DOHH2 (cell line): ENCODE data around the gene GALNT2.

Experiments used
- H3F3A ChIP-seq: fragments of 200-600 bp; sonication (generic), shearing (Covaris generic); 2 replicates; pipeline ENCODE4 v1.6.0; 2016; ENCODE audit warnings: antibody characterized with exemption, mild to moderate bottlenecking; ENCODE audit not compliant: control insufficient read depth, insufficient read depth
- H3K27ac ChIP-seq: fragments of 200-600 bp; sonication (generic); 2 replicates; pipeline ENCODE4 v1.5.1; 2014; ENCODE audit warnings: low read depth, mild to moderate bottlenecking, low read length, moderate library complexity
- H3K27me3 ChIP-seq: fragments of 200-600 bp; sonication (generic); 2 replicates; pipeline ENCODE4 v1.6.1; 2014; ENCODE audit warnings: mild to moderate bottlenecking, low read length, mixed read lengths; ENCODE audit not compliant: control insufficient read depth
- H3K36me3 ChIP-seq: fragments of 200-600 bp; sonication (generic); 2 replicates; pipeline ENCODE4 v1.6.1; 2014; ENCODE audit warnings: mild to moderate bottlenecking, low read length, moderate library complexity, mixed read lengths; ENCODE audit not compliant: control insufficient read depth
- H3K4me1 ChIP-seq: fragments of 200-600 bp; sonication (generic); 2 replicates; pipeline ENCODE4 v1.6.1; 2014; ENCODE audit warnings: mild to moderate bottlenecking, low read length, mixed read lengths; ENCODE audit not compliant: control insufficient read depth
- H3K4me2 ChIP-seq: fragments of 200-600 bp; sonication (generic); 2 replicates; pipeline ENCODE4 v1.6.0; 2014; ENCODE audit warnings: mild to moderate bottlenecking, low read length, moderate library complexity
- H3K4me3 ChIP-seq: fragments of 200-600 bp; sonication (generic); 2 replicates; pipeline ENCODE4 v1.5.1; 2014; ENCODE audit warnings: mild to moderate bottlenecking, low read length, mixed read lengths
- H3K79me2 ChIP-seq: fragments of 200-600 bp; sonication (generic); 2 replicates; pipeline ENCODE4 v1.6.1; 2014; ENCODE audit warnings: mild to moderate bottlenecking, low read length, mixed read lengths; ENCODE audit not compliant: control insufficient read depth
- H3K9me2 ChIP-seq: fragments of 200-600 bp; sonication (generic); replicated peaks from 2 replicates; pipeline ENCODE4 v1.6.1; 2014; ENCODE audit warnings: mild to moderate bottlenecking, low read length, mixed read lengths; ENCODE audit not compliant: control insufficient read depth
- H3K9me3 ChIP-seq: fragments of 200-600 bp; sonication (generic); 2 replicates; pipeline ENCODE4 v1.6.1; 2014; ENCODE audit warnings: antibody characterized with exemption, low read length, mixed read lengths; ENCODE audit not compliant: control insufficient read depth, insufficient read depth
- H4K20me1 ChIP-seq: fragments of 200-600 bp; sonication (generic); 2 replicates; pipeline ENCODE4 v1.6.0; 2014; ENCODE audit warnings: low read depth, mild to moderate bottlenecking, antibody characterized with exemption, low read length, moderate library complexity; ENCODE audit not compliant: control insufficient read depth, insufficient read depth
- CTCF ChIP-seq: fragments of 200-600 bp; sonication (generic); IDR thresholded peaks from one replicate; pipeline ENCODE4 v1.5.1; 2014; ENCODE audit warnings: antibody characterized with exemption, mild to moderate bottlenecking, low read depth, low read length; ENCODE audit not compliant: poor library complexity, severe bottlenecking
- EZH2phosphoT487 ChIP-seq: fragments of 200-600 bp; sonication (generic); IDR thresholded peaks from 2 replicates; pipeline ENCODE4 v1.6.1; 2017; ENCODE audit warnings: borderline replicate concordance, mild to moderate bottlenecking, antibody characterized with exemption, low read length, moderate library complexity, mixed read lengths

Gene GALNT2

GRCh38 chr1:230119340-230119739, 52.3 kb downstream of the GALNT2 start:
- Histone ChIP-seq H4K20me1 (0 out of 2 replicates have a peak, but pooled peaks cover 3% of the 10 kb centered on the region), H3K27me3 (no peaks in the 10 kb centered on the region), H3K4me2 (no peak overlapping the region), H3K4me1 (peaks cover 77% of the 10 kb centered on the region), H3K36me3 (peaks cover 26% of the 10 kb centered on the region), H3K4me3 (no peak overlapping the region), H3K79me2 (peaks cover 77% of the 10 kb centered on the region), H3K9me3 (no peaks in the 10 kb centered on the region), H3K9me2 (no peaks in the 10 kb centered on the region), H3F3A (peaks cover 22% of the 10 kb centered on the region), H3K27ac (no peak overlapping the region)
- TF ChIP-seq EZH2phosphoT487 (no peak), CTCF (no peak)

GRCh38 chr1:230120289-230120920, 53.4 kb downstream of the GALNT2 start:
- Histone ChIP-seq H3K4me2 (peak overlapping the region; percentile 69), H3K79me2 (peaks cover 84% of the 10 kb centered on the region), H3K27me3 (no peaks in the 10 kb centered on the region), H3K4me3 (peak overlapping the region; percentile 47), H3K27ac (peak overlapping the region; percentile 90), H3K9me3 (no peaks in the 10 kb centered on the region), H3K36me3 (peaks cover 31% of the 10 kb centered on the region), H4K20me1 (0 out of 2 replicates have a peak, but pooled peaks cover 3% of the 10 kb centered on the region), H3K4me1 (peaks cover 88% of the 10 kb centered on the region), H3F3A (peaks cover 22% of the 10 kb centered on the region), H3K9me2 (no peaks in the 10 kb centered on the region)
- no peak for TF ChIP-seq CTCF
- no peak for TF ChIP-seq EZH2phosphoT487

GRCh38 chr1:230120921-230121381, 53.9 kb downstream of the GALNT2 start:
- Histone ChIP-seq H4K20me1 (0 out of 2 replicates have a peak, but pooled peaks cover 3% of the 10 kb centered on the region), H3K9me2 (no peaks in the 10 kb centered on the region), H3K79me2 (peaks cover 84% of the 10 kb centered on the region), H3K9me3 (no peaks in the 10 kb centered on the region), H3F3A (peaks cover 22% of the 10 kb centered on the region), H3K36me3 (peaks cover 27% of the 10 kb centered on the region), H3K4me1 (peaks cover 94% of the 10 kb centered on the region), H3K27ac (peak overlapping the region; percentile 90), H3K27me3 (no peaks in the 10 kb centered on the region), H3K4me2 (peak overlapping the region; percentile 69), H3K4me3 (peak overlapping the region; percentile 47)
- TF ChIP-seq EZH2phosphoT487 = no peak
- TF ChIP-seq CTCF = peak; percentile 77
